GM21717 (cell line): ENCODE data around the gene SDK1.

ENCODE experiments used
- ATAC-seq: cut with Tn5 transposase; IDR thresholded peaks from one replicate; pipeline ENCODE4 v1.9.1; 2021; ENCODE audit warnings: mild to moderate bottlenecking, moderate library complexity; ENCODE audit not compliant: unreplicated experiment

SDK1 gene

GRCh38 chr7:4113271-4113670 is 812.2 kb downstream of the SDK1 start:
- ATAC-seq, result no peak

- no peak for ATAC-seq
Measured at GRCh38 chr7:4113976-4114375, 812.9 kb downstream of the SDK1 start.

GRCh38 chr7:4115442-4115841 is 814.4 kb downstream of the SDK1 start:
- ATAC-seq, result no peak

GRCh38 chr7:4115941-4116610 is 815.0 kb downstream of the SDK1 start:
- no peak for ATAC-seq

- no peak for ATAC-seq
Measured at GRCh38 chr7:4119848-4120247, 818.8 kb downstream of the SDK1 start.

- no peak for ATAC-seq
Measured at GRCh38 chr7:4123346-4123745, 822.3 kb downstream of the SDK1 start.

GRCh38 chr7:4123823-4124222 is 822.8 kb downstream of the SDK1 start:
- no peak for ATAC-seq

GRCh38 chr7:4124556-4125477 is 823.8 kb downstream of the SDK1 start:
- no peak for ATAC-seq

- ATAC-seq, result no peak
Measured at GRCh38 chr7:4127909-4128560, 827.0 kb downstream of the SDK1 start.

- no peak for ATAC-seq
Measured at GRCh38 chr7:4129481-4130122, 828.5 kb downstream of the SDK1 start.

GRCh38 chr7:4131063-4131462 is 830.0 kb downstream of the SDK1 start:
- ATAC-seq, result no peak

GRCh38 chr7:4132221-4132620 is 831.2 kb downstream of the SDK1 start:
- no peak for ATAC-seq

GRCh38 chr7:4133491-4134044 is 832.5 kb downstream of the SDK1 start:
- no peak for ATAC-seq

GRCh38 chr7:4134204-4134603 is 833.2 kb downstream of the SDK1 start:
- no peak for ATAC-seq

- no peak for ATAC-seq
Measured at GRCh38 chr7:4134631-4135030, 833.6 kb downstream of the SDK1 start.

GRCh38 chr7:4135301-4135700 is 834.2 kb downstream of the SDK1 start:
- ATAC-seq, result no peak

GRCh38 chr7:4136036-4136435 is 835.0 kb downstream of the SDK1 start:
- ATAC-seq, result no peak

- no peak for ATAC-seq
Measured at GRCh38 chr7:4136501-4137110, 835.6 kb downstream of the SDK1 start.

- no peak for ATAC-seq
Measured at GRCh38 chr7:4137552-4137951, 836.5 kb downstream of the SDK1 start.

- ATAC-seq, result no peak
Measured at GRCh38 chr7:4138866-4139265, 837.8 kb downstream of the SDK1 start.
